Mesenchymal stem cell (in vitro differentiated cells and primary cell): ENCODE measurements around the gene CRISP3.

Experiments
- DNase-seq: peaks from one replicate; pipeline ENCODE4 v3.0.0-alpha.2; 2013
- H2AFZ ChIP-seq: one replicate; pipeline ENCODE4 v1.6.1; 2013; ENCODE audit warnings: low read depth, mild to moderate bottlenecking, control low read depth, inconsistent platforms, low read length, moderate library complexity
- H2AK5ac ChIP-seq: 2 replicates; pipeline ENCODE4 v1.6.1; 2013; ENCODE audit warnings: low read length, moderate library complexity, mild to moderate bottlenecking, inconsistent platforms; ENCODE audit not compliant: severe bottlenecking
- H2BK120ac ChIP-seq: one replicate; pipeline ENCODE4 v1.6.1; 2013; ENCODE audit warnings: low read depth, mild to moderate bottlenecking, inconsistent platforms, low read length, moderate library complexity
- H2BK12ac ChIP-seq, 2 experiments: one replicate each; pipeline ENCODE4 v1.6.1; 2013; ENCODE audit warnings: inconsistent platforms in 2 of 2, low read length in 2 of 2, mild to moderate bottlenecking in 2 of 2, moderate library complexity in 2 of 2, control low read depth in 1 of 2
- H2BK15ac ChIP-seq: one replicate; pipeline ENCODE4 v1.6.1; 2013; ENCODE audit warnings: mild to moderate bottlenecking, low read depth, inconsistent platforms; ENCODE audit not compliant: poor library complexity, severe bottlenecking
- H2BK5ac ChIP-seq: 2 replicates; pipeline ENCODE4 v1.6.1; 2013; ENCODE audit warnings: low read depth, mild to moderate bottlenecking, low read length, control low read depth, inconsistent platforms; ENCODE audit not compliant: poor library complexity, severe bottlenecking
- H3K14ac ChIP-seq, 2 experiments: one replicate each; pipeline ENCODE4 v1.6.1; 2013; ENCODE audit warnings: inconsistent platforms in 2 of 2, low read length in 2 of 2, control low read depth in 1 of 2, mild to moderate bottlenecking in 1 of 2, moderate library complexity in 1 of 2
- H3K18ac ChIP-seq, 2 experiments: one replicate each; pipeline ENCODE4 v1.6.1; 2013; ENCODE audit warnings: inconsistent platforms in 2 of 2, low read length in 2 of 2, control low read depth in 1 of 2, low read depth in 1 of 2, mild to moderate bottlenecking in 1 of 2
- H3K23ac ChIP-seq, 2 experiments: one replicate each; pipeline ENCODE4 v1.6.1; 2013; ENCODE audit warnings: inconsistent platforms in 2 of 2, low read length in 2 of 2, mild to moderate bottlenecking in 2 of 2, moderate library complexity in 2 of 2, control low read depth in 1 of 2
- H3K27ac ChIP-seq: 2 replicates; pipeline ENCODE4 v1.5.1; 2013; ENCODE audit warnings: mild to moderate bottlenecking, moderate library complexity, low read length, control low read depth, inconsistent platforms; ENCODE audit not compliant: poor library complexity, severe bottlenecking
- H3K27me3 ChIP-seq, 2 experiments: 2 replicates each; pipeline versions ENCODE4 v1.6.1 to v1.7.0; 2013; ENCODE audit warnings: low read length in 2 of 2, mild to moderate bottlenecking in 2 of 2, moderate library complexity in 2 of 2, control low read depth in 1 of 2, inconsistent platforms in 1 of 2; ENCODE audit not compliant: control insufficient read depth in 1 of 2, insufficient read depth in 1 of 2
- H3K36me3 ChIP-seq, 2 experiments: 2 replicates each; pipeline versions ENCODE4 v1.6.1 to v1.7.0; 2013; ENCODE audit warnings: low read length in 2 of 2, control low read depth in 1 of 2, inconsistent platforms in 1 of 2, low read depth in 1 of 2, mild to moderate bottlenecking in 1 of 2; ENCODE audit not compliant: insufficient read depth in 2 of 2, control insufficient read depth in 1 of 2
- H3K4ac ChIP-seq, 2 experiments: one replicate each; pipeline ENCODE4 v1.6.1; 2013; ENCODE audit warnings: inconsistent platforms in 2 of 2, low read length in 2 of 2, mild to moderate bottlenecking in 2 of 2, moderate library complexity in 2 of 2, control low read depth in 1 of 2, low read depth in 1 of 2
- H3K4me1 ChIP-seq: 2 replicates; pipeline ENCODE4 v1.6.1; 2013; ENCODE audit warnings: low read depth, low read length, control low read depth; ENCODE audit not compliant: control insufficient read depth, insufficient read depth
- H3K4me2 ChIP-seq: 2 replicates; pipeline ENCODE4 v1.6.1; 2013; ENCODE audit warnings: low read length, mild to moderate bottlenecking, inconsistent platforms; ENCODE audit not compliant: poor library complexity, severe bottlenecking
- H3K4me3 ChIP-seq, 2 experiments: 2 replicates each; pipeline versions ENCODE4 v1.5.1 to v1.7.0; 2013; ENCODE audit warnings: low read length in 2 of 2, mild to moderate bottlenecking in 2 of 2, control low read depth in 1 of 2, low read depth in 1 of 2; ENCODE audit not compliant: insufficient read depth in 1 of 2
- H3K79me1 ChIP-seq: replicated peaks from 2 replicates; pipeline ENCODE4 v1.6.1; 2013; ENCODE audit warnings: mild to moderate bottlenecking, control low read depth, low read length, inconsistent platforms; ENCODE audit not compliant: poor library complexity, severe bottlenecking
- H3K9ac ChIP-seq: 2 replicates; pipeline ENCODE4 v1.7.0; 2013; ENCODE audit warnings: mild to moderate bottlenecking, low read length, moderate library complexity
- H3K9me3 ChIP-seq: 2 replicates; pipeline ENCODE4 v1.7.0; 2013; ENCODE audit warnings: mild to moderate bottlenecking, low read length; ENCODE audit not compliant: control insufficient read depth
- H4K8ac ChIP-seq: one replicate; pipeline ENCODE4 v1.6.1; 2013; ENCODE audit warnings: inconsistent platforms, mild to moderate bottlenecking, low read length, moderate library complexity
- H4K91ac ChIP-seq: one replicate; pipeline ENCODE4 v1.6.1; 2013; ENCODE audit warnings: mild to moderate bottlenecking, low read length, inconsistent platforms
- WGBS: methylation state at CpG from one replicate; pipeline ENCODE4 v1.1.7; 2013; ENCODE audit warnings: mixed read lengths; 5-methylcytosine and 5-hydroxymethylcytosine counted together

Gene CRISP3

GRCh38 chr6:49713346-49713745, 30.8 kb downstream of the CRISP3 start, which contains the start of gene CRISP2:
Gene CRISP2 (minus strand): TSS chr6:49713543. CDS start chr6:49709196, 4,347 bp downstream.
- Histone ChIP-seq H2AK5ac (no peak within 1 kb of the TSS), H3K27me3 (no peaks in the 10 kb centered on the region), H3K4me3 (no peak within 1 kb of the TSS), H3K79me1 (no peaks in the 10 kb centered on the region), H3K9me3 (peaks cover 3% of the 10 kb centered on the region), H3K27ac (no peak within 1 kb of the TSS), H2AFZ (no peak within 1 kb of the TSS), H3K36me3 (no peaks in the 10 kb centered on the region), H4K91ac (no peak within 1 kb of the TSS), H2BK15ac (no peak within 1 kb of the TSS), H3K4ac (no peak within 1 kb of the TSS), H2BK12ac (no peak within 1 kb of the TSS), H2BK120ac (no peak within 1 kb of the TSS), H2BK5ac (no peak within 1 kb of the TSS), H3K4me2 (no peak within 1 kb of the TSS), H3K9ac (no peak within 1 kb of the TSS), H3K23ac (no peak within 1 kb of the TSS), H3K18ac (no peak within 1 kb of the TSS), H4K8ac (no peak within 1 kb of the TSS), H3K4me1 (no peaks in the 10 kb centered on the region), H3K14ac (no peak within 1 kb of the TSS)
- no peak for DNase-seq
- WGBS: 59% methylated on average over 26 of the region's 26 CpGs

- H3K18ac ChIP-seq: no peak overlapping the region
- H3K79me1 ChIP-seq: no peaks in the 10 kb centered on the region
- no peak overlapping the region for H3K9ac ChIP-seq
- H3K4me3 ChIP-seq: no peak overlapping the region
- no peak overlapping the region for H2BK120ac ChIP-seq
- no peak overlapping the region for H3K4me2 ChIP-seq
- H2BK12ac ChIP-seq: no peak overlapping the region
- no peak overlapping the region for H2BK15ac ChIP-seq
- H3K27ac ChIP-seq: no peak overlapping the region
- H3K36me3 ChIP-seq: no peaks in the 10 kb centered on the region
- no peak overlapping the region for H3K4ac ChIP-seq
- no peak overlapping the region for H4K91ac ChIP-seq
- no peaks in the 10 kb centered on the region for H3K4me1 ChIP-seq
- H3K27me3 ChIP-seq: no peaks in the 10 kb centered on the region
- no peak for DNase-seq
- H2BK5ac ChIP-seq: no peak overlapping the region
- no peak overlapping the region for H2AFZ ChIP-seq
- no peak overlapping the region for H3K14ac ChIP-seq
- no peak overlapping the region for H2AK5ac ChIP-seq
- no peak overlapping the region for H4K8ac ChIP-seq
- H3K23ac ChIP-seq: no peak overlapping the region
- H3K9me3 ChIP-seq: peaks cover 5% of the 10 kb centered on the region
These were observed 45.7 kb downstream of the CRISP3 start for GRCh38 chr6:49698478-49698877.

GRCh38 chr6:49693512-49693911, 50.7 kb downstream of the CRISP3 start:
- no peak overlapping the region for H2BK12ac ChIP-seq
- no peak for DNase-seq
- H3K23ac ChIP-seq: no peak overlapping the region
- peaks cover 11% of the 10 kb centered on the region for H3K9me3 ChIP-seq
- no peak overlapping the region for H2BK15ac ChIP-seq
- H3K36me3 ChIP-seq: no peaks in the 10 kb centered on the region
- no peak overlapping the region for H4K8ac ChIP-seq
- no peak overlapping the region for H2BK120ac ChIP-seq
- no peaks in the 10 kb centered on the region for H3K79me1 ChIP-seq
- no peak overlapping the region for H3K4me2 ChIP-seq
- H3K27ac ChIP-seq: no peak overlapping the region
- no CpG with 5 or more reads among the region's 1 CpG for WGBS
- H3K14ac ChIP-seq: no peak overlapping the region
- no peak overlapping the region for H3K4ac ChIP-seq
- H3K18ac ChIP-seq: no peak overlapping the region
- no peaks in the 10 kb centered on the region for H3K27me3 ChIP-seq
- no peak overlapping the region for H4K91ac ChIP-seq
- no peak overlapping the region for H3K9ac ChIP-seq
- H2BK5ac ChIP-seq: no peak overlapping the region
- no peak overlapping the region for H2AFZ ChIP-seq
- H2AK5ac ChIP-seq: no peak overlapping the region
- no peaks in the 10 kb centered on the region for H3K4me1 ChIP-seq
- no peak overlapping the region for H3K4me3 ChIP-seq

GRCh38 chr6:49692534-49692933, 51.7 kb downstream of the CRISP3 start:
- peaks cover 11% of the 10 kb centered on the region for H3K9me3 ChIP-seq
- no peak overlapping the region for H3K27ac ChIP-seq
- no peak overlapping the region for H3K18ac ChIP-seq
- H3K27me3 ChIP-seq: no peaks in the 10 kb centered on the region
- no peak overlapping the region for H3K4ac ChIP-seq
- no peak overlapping the region for H2BK12ac ChIP-seq
- no peak overlapping the region for H3K9ac ChIP-seq
- no peaks in the 10 kb centered on the region for H3K4me1 ChIP-seq
- no peak overlapping the region for H4K8ac ChIP-seq
- no peak for DNase-seq
- H3K14ac ChIP-seq: no peak overlapping the region
- no peaks in the 10 kb centered on the region for H3K36me3 ChIP-seq
- no peak overlapping the region for H3K4me3 ChIP-seq
- H3K79me1 ChIP-seq: no peaks in the 10 kb centered on the region
- WGBS: 75% methylated on average over 2 of the region's 2 CpGs
- no peak overlapping the region for H2AK5ac ChIP-seq
- no peak overlapping the region for H3K4me2 ChIP-seq
- H3K23ac ChIP-seq: no peak overlapping the region
- H2BK15ac ChIP-seq: no peak overlapping the region
- no peak overlapping the region for H2BK5ac ChIP-seq
- H2BK120ac ChIP-seq: no peak overlapping the region
- no peak overlapping the region for H2AFZ ChIP-seq
- no peak overlapping the region for H4K91ac ChIP-seq
